ENCODE measurements around the gene EPAS1.
A peak's percentile ranks its signal among the peaks of the same experiment; 100 is the strongest.

EPAS1 gene

DNA sequence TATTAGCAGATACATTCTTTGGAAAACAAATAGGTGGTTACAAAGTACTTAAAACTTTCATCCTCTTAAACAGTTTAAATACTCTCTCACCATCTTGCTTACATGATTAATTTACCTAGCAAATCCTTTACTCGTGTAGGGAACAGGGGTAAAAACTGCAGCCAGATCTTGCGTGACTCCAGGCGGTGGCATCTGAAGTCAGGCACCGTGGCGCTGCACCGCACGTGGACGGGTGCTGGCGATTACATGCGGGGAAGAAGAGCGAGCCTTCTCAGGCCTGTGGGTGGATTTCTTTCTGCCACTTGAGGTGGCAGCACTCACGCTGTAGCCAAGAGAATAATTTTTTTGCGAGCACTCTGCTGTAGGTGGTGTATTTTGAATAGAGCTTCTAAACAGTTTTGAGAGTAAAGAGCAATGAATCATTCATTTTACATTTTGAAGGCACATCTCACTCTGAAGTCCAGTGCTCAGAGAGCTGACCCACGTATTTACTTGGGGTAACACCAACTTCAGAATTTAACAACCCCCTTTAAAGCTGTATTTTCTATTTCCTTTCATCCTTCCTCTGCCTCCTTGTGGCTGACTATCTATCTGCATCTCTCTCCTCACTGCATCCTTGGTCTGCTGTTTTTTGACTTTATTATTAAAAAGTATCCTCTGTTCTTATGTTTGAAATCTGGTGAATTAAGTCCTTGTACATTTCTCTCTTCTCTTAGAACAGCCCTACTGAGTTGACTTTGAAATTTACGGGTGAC lies 68.9 kb downstream of the EPAS1 start:
- DNase-seq (ENCODE audit: low spot score), result no peak
- TF ChIP-seq CTCF (IDR thresholded peaks at IDR 0.05; ENCODE audit: extremely low read depth, missing control alignments), result peak; percentile 10

GRCh38 chr2:46366668-46367052 lies 69.5 kb downstream of the EPAS1 start:
- no peak for TF ChIP-seq CTCF (IDR thresholded peaks at IDR 0.05; ENCODE audit: extremely low read depth, missing control alignments)
- DNase-seq (ENCODE audit: low spot score), result no peak

- TF ChIP-seq CTCF (IDR thresholded peaks at IDR 0.05; ENCODE audit: extremely low read depth, missing control alignments), result no peak
- DNase-seq (ENCODE audit: low spot score), result no peak
Observed at GRCh38 chr2:46367286-46367685, 70.1 kb downstream of the EPAS1 start.

DNA sequence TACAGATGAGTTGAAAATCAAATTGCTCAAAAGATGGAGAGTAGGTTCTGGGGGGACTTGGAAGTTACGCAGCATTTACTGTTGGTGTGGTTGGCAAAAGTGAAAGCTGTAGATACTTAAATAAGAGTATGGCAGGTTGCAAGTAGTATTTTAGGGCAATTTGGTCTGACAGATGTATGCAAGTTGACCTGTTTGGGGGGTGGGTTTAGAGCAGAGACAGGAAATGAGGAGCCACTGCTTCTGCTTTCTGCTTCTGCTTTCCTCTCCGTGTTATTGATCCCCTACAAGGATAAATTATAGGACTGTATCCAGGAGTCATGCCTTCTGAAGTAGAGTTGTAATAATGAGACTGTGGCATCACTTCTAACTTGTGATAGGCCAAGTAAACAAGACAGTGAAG lies 71.2 kb downstream of the EPAS1 start:
- TF ChIP-seq CTCF (IDR thresholded peaks at IDR 0.05; ENCODE audit: extremely low read depth, missing control alignments), result no peak
- no peak for DNase-seq (ENCODE audit: low spot score)

DNA sequence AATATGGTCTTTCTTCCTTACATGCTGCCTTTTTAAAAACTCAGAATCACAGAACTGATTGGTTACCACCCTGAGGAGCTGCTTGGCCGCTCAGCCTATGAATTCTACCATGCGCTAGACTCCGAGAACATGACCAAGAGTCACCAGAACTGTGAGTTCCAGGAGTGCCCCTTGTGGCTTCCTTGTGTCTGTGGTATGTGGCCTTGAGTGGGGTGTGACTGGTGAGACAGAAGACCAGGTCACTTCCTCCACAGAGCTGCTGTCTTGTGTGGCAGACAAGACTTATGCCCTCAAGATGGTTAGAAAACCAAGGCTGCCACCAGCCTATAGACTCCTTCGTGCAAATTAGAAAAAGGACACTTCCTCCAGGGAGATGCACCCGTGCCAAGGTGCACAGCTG lies 72.6 kb downstream of the EPAS1 start:
- TF ChIP-seq CTCF (IDR thresholded peaks at IDR 0.05; ENCODE audit: extremely low read depth, missing control alignments), result no peak

DNA sequence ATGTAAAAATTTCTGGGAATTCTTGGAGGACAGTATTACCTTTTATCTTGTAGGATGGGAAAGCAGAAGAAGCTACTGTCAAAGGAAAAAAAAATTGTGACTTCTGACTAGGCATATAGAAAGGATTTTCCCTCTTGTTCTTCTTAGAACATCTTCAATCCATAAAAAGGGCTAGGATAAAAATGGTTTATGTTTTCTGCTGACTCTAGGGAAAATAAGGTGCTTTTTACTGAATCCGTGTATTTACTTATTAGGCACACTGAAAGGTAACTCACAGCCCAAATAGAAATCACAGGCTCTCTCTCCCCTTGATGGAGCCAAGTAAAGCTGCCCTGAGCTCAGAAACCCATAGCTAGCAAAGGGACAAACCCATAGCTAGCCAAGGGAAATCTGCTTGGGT lies 74.6 kb downstream of the EPAS1 start:
- TF ChIP-seq CTCF (IDR thresholded peaks at IDR 0.05; ENCODE audit: extremely low read depth, missing control alignments), result no peak
- DNase-seq (ENCODE audit: low spot score), result no peak

More for the DNA sequence above, 72.6 kb downstream of the EPAS1 start:
- no peak for DNase-seq (ENCODE audit: low spot score)

DNA sequence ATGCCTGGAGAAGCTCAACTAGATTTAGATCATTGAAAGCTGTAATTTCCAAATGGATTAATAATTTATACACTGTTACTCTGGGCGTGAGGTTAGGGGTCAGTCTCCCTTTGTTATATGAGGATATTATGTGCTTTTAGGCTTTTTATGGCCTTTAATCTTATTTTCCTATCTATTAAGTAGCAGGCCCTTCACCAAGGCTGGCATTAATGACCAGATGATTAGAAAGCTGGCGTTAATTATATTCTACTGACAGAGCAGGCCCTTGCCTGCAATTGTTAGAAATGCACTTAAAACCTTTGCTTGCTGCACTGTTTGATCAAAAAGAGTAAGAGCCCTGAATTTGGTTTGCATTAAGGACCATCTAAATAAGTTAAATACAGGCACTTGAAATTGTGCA lies 75.3 kb downstream of the EPAS1 start:
- DNase-seq (ENCODE audit: low spot score), result no peak

More for the DNA sequence above, 75.3 kb downstream of the EPAS1 start:
- TF ChIP-seq CTCF (IDR thresholded peaks at IDR 0.05; ENCODE audit: extremely low read depth, missing control alignments), result no peak
